Measurements from ENCODE around the gene LDLRAD2. TPM values are rescaled to one million over a fixed set of nuclear protein-coding genes. Genes with fewer than 3 reads are reported as not detected.

LDLRAD2 gene
- total RNA-seq, 1 experiment from 2014 or later, result not detected

DNA sequence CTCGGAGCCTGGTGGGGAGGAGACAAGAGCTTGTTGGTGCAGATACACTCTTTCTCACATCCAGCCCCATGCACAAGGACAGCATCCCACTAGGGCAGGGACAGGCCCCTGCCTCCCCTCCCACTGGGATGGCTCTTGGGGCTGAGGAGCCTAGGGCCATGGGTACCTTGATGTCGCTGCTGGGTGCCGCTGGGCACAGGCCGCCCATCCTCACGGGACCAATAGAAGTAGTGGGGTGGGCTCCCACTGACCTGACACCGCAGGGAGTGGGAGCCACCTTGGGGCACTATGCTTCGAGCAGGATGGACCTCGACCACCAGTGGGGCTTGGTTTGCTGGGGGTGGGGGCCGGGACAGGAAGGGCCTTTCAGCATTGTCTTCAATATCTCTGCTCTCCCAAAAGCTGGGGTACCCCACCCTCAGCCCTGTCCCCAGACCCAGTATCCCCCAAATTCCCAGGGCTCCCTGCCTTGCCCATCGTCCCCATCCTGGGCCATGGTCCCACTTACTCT lies 47.7 kb downstream of the LDLRAD2 start:
- CTCF ChIA-PET, result no interaction called here
- no peak for DNase-seq (ENCODE audit: low spot score)
- H3K27me3 ChIP-seq (replicated peaks; ENCODE audit: insufficient read depth, low read depth, low read length, poor library complexity), result no peaks in the 10 kb centered on the region
- no peaks in the 10 kb centered on the region for H3K36me3 ChIP-seq (ENCODE audit: insufficient read depth, low read length, poor library complexity, severe bottlenecking)
- H3K9me3 ChIP-seq (ENCODE audit: low read depth, low read length, poor library complexity, severe bottlenecking), result no peaks in the 10 kb centered on the region
- BruUV-seq (replicated peaks), result no TSS peak
- intact Hi-C loops (cut with micrococcal nuclease; ENCODE audit: unreplicated experiment), result no loop called here
- no peaks in the 10 kb centered on the region for H3K4me1 ChIP-seq (ENCODE audit: insufficient read depth, low read length, poor library complexity, severe bottlenecking)
- no peak overlapping the region for H3K27ac ChIP-seq (ENCODE audit: low read depth, low read length, poor library complexity, severe bottlenecking)
- no peak for TF ChIP-seq EZH2 (IDR thresholded peaks at IDR 0.05; ENCODE audit: borderline replicate concordance, low read depth, low read length, poor library complexity, severe bottlenecking)
- TF ChIP-seq, protein P1, sequence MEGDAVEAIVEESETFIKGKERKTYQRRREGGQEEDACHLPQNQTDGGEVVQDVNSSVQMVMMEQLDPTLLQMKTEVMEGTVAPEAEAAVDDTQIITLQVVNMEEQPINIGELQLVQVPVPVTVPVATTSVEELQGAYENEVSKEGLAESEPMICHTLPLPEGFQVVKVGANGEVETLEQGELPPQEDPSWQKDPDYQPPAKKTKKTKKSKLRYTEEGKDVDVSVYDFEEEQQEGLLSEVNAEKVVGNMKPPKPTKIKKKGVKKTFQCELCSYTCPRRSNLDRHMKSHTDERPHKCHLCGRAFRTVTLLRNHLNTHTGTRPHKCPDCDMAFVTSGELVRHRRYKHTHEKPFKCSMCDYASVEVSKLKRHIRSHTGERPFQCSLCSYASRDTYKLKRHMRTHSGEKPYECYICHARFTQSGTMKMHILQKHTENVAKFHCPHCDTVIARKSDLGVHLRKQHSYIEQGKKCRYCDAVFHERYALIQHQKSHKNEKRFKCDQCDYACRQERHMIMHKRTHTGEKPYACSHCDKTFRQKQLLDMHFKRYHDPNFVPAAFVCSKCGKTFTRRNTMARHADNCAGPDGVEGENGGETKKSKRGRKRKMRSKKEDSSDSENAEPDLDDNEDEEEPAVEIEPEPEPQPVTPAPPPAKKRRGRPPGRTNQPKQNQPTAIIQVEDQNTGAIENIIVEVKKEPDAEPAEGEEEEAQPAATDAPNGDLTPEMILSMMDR (conservative IDR thresholded peaks at IDR 0.05; ENCODE audit: low read depth, low read length), result no peak
- POLR2A ChIA-PET (ENCODE audit: low non-redundant PET), result no interaction called here
- no peak overlapping the region for H3K4me3 ChIP-seq (ENCODE audit: low read depth, low read length, poor library complexity, severe bottlenecking)

GRCh38 chr1:21860971-21861370 lies 48.9 kb downstream of the LDLRAD2 start:
- ChIA-PET CTCF (no interaction called here), POLR2A (ENCODE audit: low non-redundant PET) (no interaction called here)
- no TSS peak for BruUV-seq (replicated peaks)
- DNase-seq (ENCODE audit: low spot score), result no peak
- TF ChIP-seq EZH2 (IDR thresholded peaks at IDR 0.05; ENCODE audit: borderline replicate concordance, low read depth, low read length, poor library complexity, severe bottlenecking), result no peak
- Histone ChIP-seq H3K4me3 (ENCODE audit: low read depth, low read length, poor library complexity, severe bottlenecking) (no peak overlapping the region), H3K27me3 (replicated peaks; ENCODE audit: insufficient read depth, low read depth, low read length, poor library complexity) (no peaks in the 10 kb centered on the region), H3K27ac (ENCODE audit: low read depth, low read length, poor library complexity, severe bottlenecking) (no peak overlapping the region), H3K9me3 (ENCODE audit: low read depth, low read length, poor library complexity, severe bottlenecking) (no peaks in the 10 kb centered on the region), H3K36me3 (ENCODE audit: insufficient read depth, low read length, poor library complexity, severe bottlenecking) (no peaks in the 10 kb centered on the region), H3K4me1 (ENCODE audit: insufficient read depth, low read length, poor library complexity, severe bottlenecking) (no peaks in the 10 kb centered on the region)
- intact Hi-C loops (cut with micrococcal nuclease; ENCODE audit: unreplicated experiment), result no loop called here

DNA sequence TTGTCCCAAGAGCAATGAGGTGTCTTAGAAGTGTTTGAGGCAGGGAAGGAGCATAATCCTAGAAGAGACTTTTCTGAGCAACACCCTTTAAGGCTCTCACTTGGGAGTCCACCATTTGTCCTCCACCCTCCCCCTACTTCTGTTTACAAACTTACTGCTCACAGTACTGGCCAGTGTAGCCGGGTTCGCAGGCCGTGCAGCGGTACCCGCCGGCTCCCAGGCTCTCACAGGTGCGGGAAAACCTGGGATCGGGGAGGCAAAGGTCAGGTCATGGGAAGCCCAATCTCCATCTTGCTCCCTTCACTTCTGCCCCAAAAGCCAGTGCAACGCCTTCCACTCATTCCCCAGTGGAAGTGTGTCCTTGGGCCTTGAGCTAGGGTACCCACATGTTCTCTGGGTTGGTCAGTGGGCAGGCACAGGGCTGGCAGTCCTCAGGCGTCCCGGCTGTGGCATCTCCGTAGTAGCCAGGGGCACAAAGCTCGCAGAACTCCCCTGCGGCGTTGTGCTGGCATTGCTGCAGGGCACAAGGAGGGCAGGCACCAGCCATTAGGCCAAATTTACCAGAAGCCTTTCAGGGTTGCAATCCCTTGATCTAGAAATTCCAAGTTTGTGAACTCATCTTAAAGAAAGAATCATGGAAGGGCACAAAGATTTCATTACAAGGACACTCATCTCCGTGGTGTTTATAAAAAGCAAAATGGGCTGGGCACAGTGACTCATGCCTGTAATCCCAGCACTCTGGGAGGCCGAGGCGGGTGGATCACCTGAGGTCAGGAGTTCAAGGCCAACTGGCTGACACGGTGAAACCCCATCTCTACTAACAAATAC lies 49.8 kb downstream of the LDLRAD2 start:
- H3K4me1 ChIP-seq (ENCODE audit: insufficient read depth, low read length, poor library complexity, severe bottlenecking), result no peaks in the 10 kb centered on the region
- H3K9me3 ChIP-seq (ENCODE audit: low read depth, low read length, poor library complexity, severe bottlenecking), result no peaks in the 10 kb centered on the region
- CTCF ChIA-PET, result no interaction called here
- no peak for DNase-seq (ENCODE audit: low spot score)
- H3K27ac ChIP-seq (ENCODE audit: low read depth, low read length, poor library complexity, severe bottlenecking), result no peak overlapping the region
- BruUV-seq (replicated peaks), result no TSS peak
- intact Hi-C loops (cut with micrococcal nuclease; ENCODE audit: unreplicated experiment), result no loop called here
- POLR2A ChIA-PET (ENCODE audit: low non-redundant PET), result no interaction called here
- no peaks in the 10 kb centered on the region for H3K27me3 ChIP-seq (replicated peaks; ENCODE audit: insufficient read depth, low read depth, low read length, poor library complexity)
- H3K36me3 ChIP-seq (ENCODE audit: insufficient read depth, low read length, poor library complexity, severe bottlenecking), result no peaks in the 10 kb centered on the region
- H3K4me3 ChIP-seq (ENCODE audit: low read depth, low read length, poor library complexity, severe bottlenecking), result no peak overlapping the region
- TF ChIP-seq, protein P1 (conservative IDR thresholded peaks at IDR 0.05; ENCODE audit: low read depth, low read length), result no peak
- no peak for TF ChIP-seq EZH2 (IDR thresholded peaks at IDR 0.05; ENCODE audit: borderline replicate concordance, low read depth, low read length, poor library complexity, severe bottlenecking)
